BE2C (cell line): ENCODE measurements around the gene RAD17.

Source experiments
- DNase-seq: peaks from one replicate; pipeline ENCODE4 v3.0.0-alpha.2; 2020
- H3K27me3 ChIP-seq: fragments of 250-450 bp; sonication (Bioruptor Pico); 2 replicates; pipeline ENCODE4 v1.5.1; 2020; ENCODE audit warnings: mild to moderate bottlenecking
- H3K36me3 ChIP-seq: fragments of 250-450 bp; sonication (Bioruptor Pico); 2 replicates; pipeline ENCODE4 v1.5.1; 2020; ENCODE audit warnings: mild to moderate bottlenecking
- H3K4me1 ChIP-seq: fragments of 250-450 bp; sonication (Bioruptor Pico); 2 replicates; pipeline ENCODE4 v1.5.1; 2020
- H3K4me3 ChIP-seq: 2 replicates; pipeline ENCODE4 v1.5.1; 2011; ENCODE audit warnings: low read depth, low read length
- H3K9me3 ChIP-seq: fragments of 250-450 bp; sonication (Bioruptor Pico); 2 replicates; pipeline ENCODE4 v1.5.1; 2020
- TF ChIP-seq, protein P1 (sequence below): IDR thresholded peaks from 2 replicates; pipeline ENCODE4 v1.5.1; 2012; ENCODE audit warnings: mild to moderate bottlenecking, low read depth, low read length

Gene RAD17

DNA sequence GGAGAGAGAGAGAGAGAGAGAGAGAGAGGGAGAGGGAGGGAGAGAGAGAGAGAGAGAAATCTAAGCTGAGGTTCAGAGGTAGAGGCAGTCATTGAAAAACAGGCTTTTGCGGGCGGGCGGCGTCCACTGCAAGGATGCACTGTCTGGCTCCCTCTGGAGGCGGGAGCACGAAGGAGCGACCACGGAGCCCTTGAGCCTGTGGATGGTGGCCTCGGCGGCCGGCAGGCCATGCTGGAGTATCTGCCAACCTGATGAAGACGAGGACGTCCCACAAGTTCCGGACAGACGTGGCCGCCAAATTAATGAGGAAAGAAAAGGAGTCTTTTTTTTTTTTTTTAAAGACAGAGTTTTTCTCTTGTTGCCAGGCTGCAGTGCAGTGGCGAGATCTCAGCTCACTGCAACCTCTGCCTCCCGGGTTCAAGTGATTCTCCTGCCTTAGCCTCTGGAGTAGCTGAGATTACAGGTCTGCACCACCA is 34.8 kb upstream of the RAD17 start:
- Histone ChIP-seq H3K9me3 (no peaks in the 10 kb centered on the region), H3K36me3 (no peaks in the 10 kb centered on the region), H3K4me1 (no peaks in the 10 kb centered on the region), H3K27me3 (no peaks in the 10 kb centered on the region), H3K4me3 (no peak overlapping the region)
- TF ChIP-seq, protein P1, sequence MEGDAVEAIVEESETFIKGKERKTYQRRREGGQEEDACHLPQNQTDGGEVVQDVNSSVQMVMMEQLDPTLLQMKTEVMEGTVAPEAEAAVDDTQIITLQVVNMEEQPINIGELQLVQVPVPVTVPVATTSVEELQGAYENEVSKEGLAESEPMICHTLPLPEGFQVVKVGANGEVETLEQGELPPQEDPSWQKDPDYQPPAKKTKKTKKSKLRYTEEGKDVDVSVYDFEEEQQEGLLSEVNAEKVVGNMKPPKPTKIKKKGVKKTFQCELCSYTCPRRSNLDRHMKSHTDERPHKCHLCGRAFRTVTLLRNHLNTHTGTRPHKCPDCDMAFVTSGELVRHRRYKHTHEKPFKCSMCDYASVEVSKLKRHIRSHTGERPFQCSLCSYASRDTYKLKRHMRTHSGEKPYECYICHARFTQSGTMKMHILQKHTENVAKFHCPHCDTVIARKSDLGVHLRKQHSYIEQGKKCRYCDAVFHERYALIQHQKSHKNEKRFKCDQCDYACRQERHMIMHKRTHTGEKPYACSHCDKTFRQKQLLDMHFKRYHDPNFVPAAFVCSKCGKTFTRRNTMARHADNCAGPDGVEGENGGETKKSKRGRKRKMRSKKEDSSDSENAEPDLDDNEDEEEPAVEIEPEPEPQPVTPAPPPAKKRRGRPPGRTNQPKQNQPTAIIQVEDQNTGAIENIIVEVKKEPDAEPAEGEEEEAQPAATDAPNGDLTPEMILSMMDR, result peak; percentile 82
- peak; percentile 91 for DNase-seq

DNA sequence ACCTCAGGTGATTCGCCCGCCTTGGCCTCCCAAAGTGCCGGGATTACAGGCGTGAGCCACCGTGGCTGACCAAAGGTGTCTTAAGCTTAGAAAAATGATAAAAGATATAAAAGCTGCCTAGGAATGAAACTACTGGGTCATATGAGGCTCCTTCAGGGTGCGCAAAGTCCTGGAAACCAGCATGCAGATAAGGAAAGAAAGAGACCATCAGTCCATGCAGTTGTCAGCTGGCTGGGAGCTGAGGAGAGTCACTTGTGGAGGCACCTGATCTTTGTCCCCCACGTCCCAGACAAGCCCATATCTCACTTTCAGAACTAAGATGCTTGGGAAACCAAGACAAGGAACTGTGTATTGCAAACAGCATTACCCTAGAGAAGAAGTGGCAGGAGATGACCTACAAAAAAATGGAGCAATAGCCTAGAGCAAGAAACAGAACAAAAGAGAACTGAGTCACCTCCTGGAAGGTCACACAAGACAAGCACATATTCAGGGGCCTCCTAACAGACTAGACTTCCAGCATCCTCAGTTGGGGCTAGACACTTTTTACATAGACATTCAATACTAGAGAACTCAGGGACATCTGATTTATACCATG is 34.2 kb upstream of the RAD17 start:
- no peaks in the 10 kb centered on the region for H3K4me1 ChIP-seq
- H3K27me3 ChIP-seq, result no peaks in the 10 kb centered on the region
- DNase-seq, result no peak
- TF ChIP-seq, protein P1, result no peak
- H3K9me3 ChIP-seq, result no peaks in the 10 kb centered on the region
- no peak overlapping the region for H3K4me3 ChIP-seq
- no peaks in the 10 kb centered on the region for H3K36me3 ChIP-seq

DNA sequence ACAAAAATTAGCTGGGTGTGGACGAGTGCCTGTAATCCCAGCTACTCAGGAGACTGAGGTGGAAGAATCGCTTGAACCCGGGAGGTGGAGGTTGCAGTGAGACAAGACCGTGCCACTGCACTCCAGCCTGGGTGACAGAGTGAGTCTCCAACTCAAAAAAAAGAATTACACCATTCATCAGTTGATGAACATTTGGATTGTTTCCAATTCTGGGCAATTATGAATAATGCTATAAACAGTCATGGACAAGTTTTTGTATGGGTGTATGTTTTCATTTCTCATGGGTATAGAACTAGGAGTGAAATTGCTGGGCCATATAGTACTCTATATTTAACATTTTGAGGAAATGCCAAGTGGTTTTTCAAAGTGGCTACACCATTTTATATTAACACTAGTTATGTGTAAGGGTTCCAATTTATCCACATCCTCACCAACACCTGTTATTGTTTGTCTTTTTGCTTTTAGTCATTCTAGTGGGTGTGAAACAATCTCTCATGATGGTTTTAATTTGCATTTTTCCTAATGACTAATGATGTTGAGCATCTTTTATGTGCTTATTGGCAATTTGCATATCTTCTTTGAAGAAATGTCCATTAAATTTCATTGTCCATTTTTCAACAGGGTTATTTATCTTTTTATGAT is 28.0 kb upstream of the RAD17 start:
- TF ChIP-seq, protein P1, result no peak
- no peak for DNase-seq
- Histone ChIP-seq H3K36me3 (no peaks in the 10 kb centered on the region), H3K4me3 (no peak overlapping the region), H3K9me3 (no peaks in the 10 kb centered on the region), H3K4me1 (no peaks in the 10 kb centered on the region), H3K27me3 (no peaks in the 10 kb centered on the region)

DNA sequence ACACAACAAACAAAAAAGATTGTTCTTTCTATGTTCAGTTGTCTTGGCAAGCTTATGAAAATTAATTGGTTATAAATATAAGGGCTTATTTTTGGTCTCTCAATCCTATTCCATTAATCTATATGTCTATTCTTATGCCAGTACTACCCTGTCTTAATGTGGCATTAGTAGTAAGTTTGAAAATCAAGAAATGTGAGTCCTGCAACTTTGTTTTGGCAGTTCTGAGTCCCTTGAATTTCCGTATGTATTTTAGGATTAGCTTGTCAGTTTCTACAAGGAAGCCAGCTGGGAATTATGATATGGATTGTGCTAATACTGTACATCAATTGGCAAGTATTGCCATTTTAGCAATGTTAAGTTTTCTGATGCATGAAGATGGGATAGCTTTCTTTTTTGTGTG is 26.5 kb upstream of the RAD17 start:
- H3K9me3 ChIP-seq, result no peaks in the 10 kb centered on the region
- no peak for DNase-seq
- H3K4me3 ChIP-seq, result no peak overlapping the region
- H3K27me3 ChIP-seq, result no peaks in the 10 kb centered on the region
- H3K4me1 ChIP-seq, result no peaks in the 10 kb centered on the region
- H3K36me3 ChIP-seq, result no peaks in the 10 kb centered on the region
- TF ChIP-seq, protein P1, result no peak

DNA sequence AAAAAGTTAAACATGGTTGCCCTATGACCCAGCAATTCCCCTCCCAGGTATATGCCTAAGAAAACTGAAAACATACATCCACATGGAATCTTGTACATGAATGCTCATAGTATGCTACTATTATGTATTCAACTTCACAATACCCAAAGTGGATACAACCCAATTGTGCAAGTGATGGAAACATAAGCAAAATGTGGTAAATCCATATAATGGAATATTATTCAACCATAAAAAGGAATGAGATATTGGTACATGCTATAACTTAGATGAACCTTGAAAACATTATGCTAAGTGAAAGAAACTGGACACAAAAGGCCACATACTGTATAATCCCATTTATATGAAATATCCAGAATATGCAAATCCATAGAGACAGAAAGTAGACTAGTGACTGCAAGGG is 19.0 kb upstream of the RAD17 start:
- no peaks in the 10 kb centered on the region for H3K9me3 ChIP-seq
- no peaks in the 10 kb centered on the region for H3K27me3 ChIP-seq
- no peak for DNase-seq
- H3K4me3 ChIP-seq, result no peak overlapping the region
- H3K4me1 ChIP-seq, result no peaks in the 10 kb centered on the region
- TF ChIP-seq, protein P1, result no peak
- H3K36me3 ChIP-seq, result peaks cover 46% of the 10 kb centered on the region

DNA sequence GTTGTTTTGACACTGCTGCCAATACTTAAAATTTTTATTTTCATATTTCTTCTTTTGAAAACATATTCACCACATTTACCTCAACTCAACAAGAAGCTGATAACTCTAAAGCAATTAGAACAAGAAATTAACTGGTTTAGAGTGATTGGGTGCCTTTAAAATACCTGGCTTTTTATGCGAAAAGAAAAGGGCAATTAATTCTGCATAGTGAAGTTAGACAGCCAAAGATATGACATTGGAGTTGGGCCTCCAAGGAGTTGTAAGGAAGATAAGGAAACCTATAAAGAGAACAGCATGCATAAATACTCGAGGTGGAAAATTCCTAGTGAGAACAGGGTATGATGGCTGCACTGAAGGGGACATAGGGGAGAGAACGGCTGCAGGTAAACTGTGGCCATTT is 9.9 kb upstream of the RAD17 start:
- no peaks in the 10 kb centered on the region for H3K27me3 ChIP-seq
- TF ChIP-seq, protein P1, result no peak
- no peak overlapping the region for H3K4me3 ChIP-seq
- DNase-seq, result no peak
- H3K4me1 ChIP-seq, result no peaks in the 10 kb centered on the region
- no peaks in the 10 kb centered on the region for H3K9me3 ChIP-seq
- peaks cover 37% of the 10 kb centered on the region for H3K36me3 ChIP-seq
